NCI-H510A (cell line): Measurements from ENCODE around the gene AGAP6.
"Not testable (repeated sequence)": the region's sequence is repeated elsewhere in the genome, so short reads cannot be mapped to it uniquely, and the experiment has no call there.

Source experiments
- DNase-seq: peaks from one replicate; lab custom pipeline; 2025; lab: John Stamatoyannopoulos, UW

The AGAP6 gene

DNA sequence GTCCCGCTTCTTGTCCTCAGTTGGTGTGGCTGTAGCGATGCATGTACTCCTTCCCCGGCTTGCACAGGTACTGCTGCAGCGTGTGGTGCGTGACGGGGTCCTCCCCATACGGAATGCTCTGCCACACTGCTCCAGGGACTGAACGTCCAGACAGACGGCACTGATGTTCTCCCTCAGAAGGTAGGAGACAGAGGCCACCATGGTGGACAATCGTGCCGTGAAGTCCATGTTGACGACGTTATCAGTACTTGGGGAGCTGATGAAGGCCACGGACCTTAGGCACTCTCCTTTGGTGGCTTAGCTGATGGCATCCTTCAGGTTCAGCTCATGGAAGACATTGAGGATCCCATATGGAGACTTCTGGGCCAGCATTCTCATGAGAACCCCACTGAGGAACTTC, 37.4 kb downstream of the AGAP6 start:
- DNase-seq = no peak

DNA sequence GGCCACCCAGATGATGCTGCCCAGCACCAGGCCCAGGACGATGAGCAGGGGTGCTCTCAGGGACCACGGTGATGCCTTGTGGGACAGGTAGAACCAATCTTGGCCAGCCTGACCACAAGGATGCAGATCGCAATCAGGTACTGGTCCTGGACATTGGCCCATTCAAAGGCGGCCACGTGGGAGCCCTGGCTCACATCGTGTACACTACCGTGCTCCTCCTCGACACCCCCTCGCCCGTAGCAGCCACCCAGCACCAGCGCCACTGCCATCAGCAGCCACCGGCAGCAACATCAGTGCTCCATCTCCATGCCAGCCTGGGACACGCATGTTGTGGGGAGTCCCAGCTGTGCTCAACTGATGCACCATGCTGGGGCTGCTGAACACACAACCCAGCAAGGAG, 39.0 kb downstream of the AGAP6 start:
- DNase-seq = no peak

GRCh38 chr10:50033481-50033880, 45.3 kb downstream of the AGAP6 start:
- no peak for DNase-seq

DNA sequence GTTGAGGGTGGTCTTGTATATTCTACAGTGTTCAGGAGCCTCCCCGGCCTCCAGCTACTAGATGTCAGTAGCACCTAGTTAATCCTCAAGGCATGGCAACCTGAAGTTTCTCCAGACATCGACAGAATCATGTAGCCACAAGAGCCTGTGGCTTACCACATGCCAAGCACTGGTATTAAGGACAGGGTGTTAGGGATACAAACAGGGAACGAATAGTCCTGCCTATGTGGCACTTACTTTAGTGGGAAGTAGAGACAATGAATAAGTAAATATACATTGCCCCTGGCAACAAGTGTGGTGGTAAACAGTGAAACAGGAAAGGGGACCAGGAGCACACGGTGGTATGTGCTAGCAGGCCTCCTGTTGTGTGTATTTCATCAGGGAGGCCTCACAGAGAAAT, 47.1 kb downstream of the AGAP6 start:
- not testable (repeated sequence) for DNase-seq

DNA sequence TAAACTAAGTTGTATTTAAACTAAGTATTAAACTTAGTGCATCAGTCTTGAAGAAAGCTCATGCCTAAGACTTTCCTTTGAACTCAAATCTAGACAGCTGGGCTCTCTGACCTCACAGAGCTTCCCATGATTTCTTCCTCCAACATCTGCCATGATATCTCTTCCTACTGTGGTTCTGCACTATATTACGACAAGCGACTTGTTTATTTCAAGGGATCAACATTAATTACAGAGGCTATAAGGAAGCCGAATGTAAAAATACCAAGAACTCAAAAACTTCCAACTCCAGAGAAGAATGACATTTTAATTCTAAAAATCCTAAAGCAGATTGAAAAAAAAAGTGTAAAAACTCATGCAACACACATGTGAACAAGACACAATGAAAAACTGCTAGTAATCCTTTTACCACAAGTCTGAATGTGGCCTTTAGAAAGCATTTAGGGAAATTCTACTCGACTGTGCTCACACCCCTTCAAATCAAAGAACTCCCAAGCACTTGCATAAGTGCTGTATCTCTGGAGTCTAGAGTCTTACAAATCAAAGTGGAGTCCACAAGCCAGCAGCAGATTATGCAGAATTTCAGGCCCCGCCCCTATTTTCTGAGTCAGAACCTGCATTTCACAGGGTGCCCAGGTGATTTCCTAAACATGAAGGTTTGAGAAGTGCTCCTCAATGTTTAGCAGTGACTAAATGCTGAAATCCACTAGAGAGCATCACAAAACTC, 56.9 kb downstream of the AGAP6 start:
- no peak for DNase-seq

DNA sequence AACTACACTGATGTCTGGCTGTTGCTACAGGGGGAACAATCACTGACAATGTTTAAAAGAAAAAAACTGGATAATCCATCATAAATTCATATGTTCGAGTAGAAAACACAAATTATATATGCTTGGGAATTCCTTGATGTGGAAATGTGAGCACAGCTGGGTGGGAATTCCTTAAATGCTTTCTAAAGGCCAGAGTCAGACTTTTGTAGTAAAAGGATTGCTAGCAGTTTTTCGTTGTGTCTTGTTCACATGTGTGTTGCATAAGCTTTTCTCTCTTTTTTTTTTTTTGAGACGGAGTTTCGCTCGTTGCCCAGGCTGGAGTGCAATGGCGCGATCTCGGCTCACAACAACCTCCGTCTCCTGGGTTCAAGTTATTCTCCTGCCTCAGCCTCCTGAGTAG, 58.3 kb downstream of the AGAP6 start:
- not testable (repeated sequence) for DNase-seq

DNA sequence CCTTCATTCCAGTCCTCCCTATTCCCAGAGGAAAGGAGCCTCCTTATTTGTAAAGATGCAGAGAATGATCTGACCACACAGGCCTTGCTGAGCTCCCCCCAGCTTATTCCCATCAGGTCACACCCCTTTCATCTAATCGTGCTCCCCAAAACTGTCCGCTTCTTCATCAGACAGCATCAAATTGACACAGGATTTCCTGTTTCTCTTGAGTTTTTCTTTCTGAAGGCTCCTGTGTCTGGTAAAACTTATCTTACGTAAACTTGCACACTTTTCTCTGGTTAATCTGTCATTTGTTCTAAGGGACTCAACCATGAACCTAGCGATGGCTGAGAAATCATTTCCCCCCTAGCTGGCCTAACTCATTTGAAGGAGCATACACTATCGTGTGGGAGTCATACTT, 59.4 kb downstream of the AGAP6 start:
- DNase-seq = not testable (repeated sequence)

DNA sequence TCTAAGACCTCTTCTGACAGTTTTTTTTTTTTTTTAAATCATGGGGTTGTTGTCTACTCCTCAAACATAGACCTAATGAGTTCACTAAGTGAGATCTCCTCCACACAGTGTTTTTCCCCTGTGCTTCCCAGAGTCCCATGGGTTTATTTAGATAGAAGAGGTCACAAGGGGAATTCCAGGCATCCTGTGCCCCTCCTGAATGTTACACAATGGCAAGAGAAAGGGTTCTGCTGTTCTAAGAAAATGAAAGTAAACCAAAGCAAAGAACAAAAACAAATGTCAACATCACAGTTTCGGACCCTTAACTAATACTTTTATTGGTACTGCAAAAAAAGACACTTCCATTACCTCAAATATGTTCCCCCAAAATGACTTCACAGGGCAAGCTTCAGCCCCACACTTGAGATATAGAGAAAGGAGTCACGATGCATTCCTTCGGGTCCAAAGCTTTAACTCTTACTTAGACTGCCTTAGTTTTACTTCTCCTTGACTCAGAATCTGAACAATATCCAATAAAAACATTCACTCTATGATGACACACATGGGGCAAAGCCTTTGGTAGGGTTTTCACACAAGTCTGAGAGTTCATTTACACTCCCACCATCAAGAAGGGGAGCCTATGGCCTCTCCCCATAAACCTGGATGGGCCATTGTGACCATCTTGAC, 63.9 kb downstream of the AGAP6 start:
- DNase-seq = not testable (repeated sequence)

DNA sequence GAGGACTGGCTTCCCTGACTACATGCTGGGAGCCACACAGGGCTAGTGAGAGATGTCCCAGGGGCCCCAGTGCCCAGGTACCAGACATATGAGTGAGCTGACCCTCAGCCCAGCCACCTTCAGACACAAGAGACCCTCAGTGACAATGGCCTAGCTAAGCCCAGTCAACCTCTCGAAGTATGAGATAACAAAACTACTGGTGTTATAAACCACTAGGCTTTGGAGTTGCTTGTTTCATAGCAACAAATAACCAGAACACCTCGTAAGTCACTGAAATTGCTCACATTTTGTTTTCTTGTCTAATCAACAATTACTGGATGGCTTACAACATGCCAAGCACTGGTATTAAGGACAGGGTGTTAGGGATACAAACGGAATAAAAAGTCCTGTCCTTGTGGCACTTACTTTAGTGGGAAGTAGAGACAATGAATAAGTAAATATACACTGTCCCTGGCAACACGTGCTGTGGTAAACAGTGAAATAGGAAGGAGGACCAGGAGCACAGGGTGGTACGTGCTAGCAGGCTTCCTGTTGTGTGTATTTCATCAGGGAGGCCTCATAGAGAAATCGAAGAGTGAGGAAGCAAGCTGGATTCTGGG, 64.7 kb downstream of the AGAP6 start:
- not testable (repeated sequence) for DNase-seq

GRCh38 chr10:50055494-50056292, 67.5 kb downstream of the AGAP6 start:
- DNase-seq = not testable (repeated sequence)

DNA sequence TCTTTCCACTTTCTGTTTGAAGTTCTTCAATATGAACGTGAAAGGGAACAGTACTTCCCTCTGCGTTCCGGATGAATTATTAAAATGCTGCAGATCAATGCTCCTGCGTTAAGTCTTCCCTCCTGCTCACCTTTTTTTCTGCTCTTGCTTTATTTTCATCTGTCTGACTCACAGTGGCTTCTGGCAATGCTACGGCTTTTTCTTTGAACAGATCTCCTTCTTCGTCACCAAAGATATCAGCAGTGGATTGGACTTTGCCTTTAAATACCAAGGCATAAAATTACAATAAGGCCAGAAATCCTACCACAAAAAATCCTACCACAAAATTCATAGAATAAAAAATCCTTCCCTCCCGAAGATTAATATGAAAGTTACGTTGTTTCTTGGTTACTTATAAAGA, 68.4 kb downstream of the AGAP6 start:
- not testable (repeated sequence) for DNase-seq

GRCh38 chr10:50058727-50059126, 70.5 kb downstream of the AGAP6 start:
- DNase-seq = not testable (repeated sequence)

DNA sequence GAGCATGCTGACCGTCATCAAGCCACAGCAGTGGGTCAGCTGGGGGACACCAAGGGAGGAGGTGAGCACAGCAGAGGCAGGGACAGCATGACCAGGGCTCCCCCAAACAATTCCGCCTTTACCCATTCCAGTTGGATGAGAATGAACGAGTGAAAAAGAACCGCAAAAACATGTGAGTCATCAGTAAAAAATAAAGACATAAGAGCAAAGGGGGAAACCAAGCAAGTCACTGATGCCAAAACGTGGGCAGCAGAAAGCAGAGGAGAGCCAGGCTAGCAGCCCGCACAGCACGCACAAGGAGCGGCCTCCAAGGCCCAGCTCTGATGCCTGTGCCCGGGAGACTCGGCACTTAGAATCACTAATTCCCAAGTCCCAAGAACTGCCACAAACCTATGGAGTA, 71.7 kb downstream of the AGAP6 start:
- DNase-seq = not testable (repeated sequence)
